GM19467 (cell line): Measurements from ENCODE around the gene ADPRHL1.

Source experiments
- ATAC-seq: cut with Tn5 transposase; IDR thresholded peaks from one replicate; pipeline ENCODE4 v1.9.1; 2021; ENCODE audit warnings: mild to moderate bottlenecking, moderate library complexity; ENCODE audit not compliant: unreplicated experiment

The ADPRHL1 gene

GRCh38 chr13:113353254-113353653 is 100.0 kb downstream of the ADPRHL1 start:
- ATAC-seq = no peak

GRCh38 chr13:113351514-113352026 is 101.7 kb downstream of the ADPRHL1 start:
- no peak for ATAC-seq

GRCh38 chr13:113350938-113351335 is 102.4 kb downstream of the ADPRHL1 start:
- no peak for ATAC-seq

- no peak for ATAC-seq
These were observed 103.0 kb downstream of the ADPRHL1 start for GRCh38 chr13:113350065-113350937.
